NT2/D1 (cell line): ENCODE results near the gene EEFSEC.

ENCODE experiments used
- DNase-seq: peaks from one replicate; pipeline ENCODE4 v3.0.0-alpha.2; 2011; ENCODE audit warnings: low read depth, low spot score
- H3K27me3 ChIP-seq: 2 replicates; pipeline ENCODE4 v1.6.0; 2011; ENCODE audit warnings: mild to moderate bottlenecking; ENCODE audit not compliant: insufficient read length, insufficient read depth
- H3K36me3 ChIP-seq: 2 replicates; pipeline ENCODE4 v1.6.1; 2011; ENCODE audit warnings: mild to moderate bottlenecking, low read length, mixed read lengths; ENCODE audit not compliant: insufficient read depth, insufficient read length
- H3K4me1 ChIP-seq: 2 replicates; pipeline ENCODE4 v1.5.1; 2011; ENCODE audit not compliant: insufficient read depth, insufficient read length
- H3K4me3 ChIP-seq: 2 replicates; pipeline ENCODE4 v1.5.1; 2011; ENCODE audit warnings: low read depth; ENCODE audit not compliant: insufficient read length
- H3K9ac ChIP-seq: 2 replicates; pipeline ENCODE4 v1.6.0; 2011; ENCODE audit warnings: low read depth; ENCODE audit not compliant: insufficient read length
- H3K9me3 ChIP-seq: 2 replicates; pipeline ENCODE4 v1.5.1; 2011; ENCODE audit warnings: mild to moderate bottlenecking, low read length; ENCODE audit not compliant: insufficient read depth
- SUZ12 ChIP-seq: IDR thresholded peaks from 2 replicates; pipeline ENCODE4 v1.6.1; 2011; ENCODE audit not compliant: insufficient read length, insufficient read depth; ENCODE audit errors: extremely low read depth
- YY1 ChIP-seq: IDR thresholded peaks from 2 replicates; pipeline ENCODE4 v1.6.1; 2011; ENCODE audit not compliant: insufficient read length, insufficient read depth
- ZNF274 ChIP-seq: IDR thresholded peaks from 2 replicates; pipeline ENCODE4 v1.6.1; 2011; ENCODE audit warnings: mild to moderate bottlenecking, low read depth, low read length

EEFSEC gene

DNA sequence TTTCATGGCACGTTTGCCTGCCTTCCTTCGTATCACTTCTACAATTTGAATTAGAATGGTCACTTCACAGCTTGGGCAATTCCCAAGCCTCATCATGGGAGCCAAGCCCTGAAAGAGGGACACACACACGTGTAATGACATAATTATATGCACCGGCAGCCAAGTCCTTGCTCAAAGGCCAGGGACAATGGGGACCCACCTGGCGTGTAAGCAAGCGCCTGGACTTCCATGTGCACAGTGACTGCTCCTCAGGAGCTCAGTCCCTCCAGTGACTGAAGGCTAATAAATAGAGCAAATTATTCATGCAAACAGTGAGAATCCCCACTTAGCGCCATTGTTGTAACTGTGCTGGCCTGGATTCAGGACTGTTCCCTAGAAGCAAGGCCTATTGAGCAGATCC lies 198.3 kb downstream of the EEFSEC start:
- Histone ChIP-seq H3K4me1 (peaks cover 14% of the 10 kb centered on the region), H3K27me3 (no peaks in the 10 kb centered on the region), H3K4me3 (no peak overlapping the region), H3K9me3 (no peaks in the 10 kb centered on the region), H3K36me3 (peaks cover 10% of the 10 kb centered on the region), H3K9ac (no peak overlapping the region)
- TF ChIP-seq SUZ12, result no peak
- no peak for TF ChIP-seq ZNF274
- TF ChIP-seq YY1, result no peak
- DNase-seq, result no peak

DNA sequence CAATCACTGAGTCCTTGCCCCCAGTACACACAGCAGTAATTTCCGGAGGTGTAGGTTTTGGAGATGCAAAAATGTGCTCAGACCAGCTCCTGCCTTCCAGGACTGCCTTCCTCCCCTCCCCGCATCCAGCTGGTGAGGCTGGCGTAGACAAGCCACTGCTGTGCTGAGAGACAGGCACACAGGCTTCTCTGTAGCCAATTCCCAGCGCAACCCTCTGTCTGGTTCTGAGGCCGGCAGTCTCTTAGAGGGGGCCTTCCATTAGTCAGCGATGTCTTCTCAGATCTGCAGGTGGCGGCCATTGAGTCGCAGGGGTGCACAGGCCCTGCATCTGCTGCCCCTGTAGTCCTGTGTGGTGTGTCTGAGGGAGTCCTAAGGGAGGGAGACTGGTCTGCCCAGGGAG lies 199.0 kb downstream of the EEFSEC start:
- no peak for TF ChIP-seq SUZ12
- DNase-seq, result no peak
- Histone ChIP-seq H3K36me3 (peaks cover 10% of the 10 kb centered on the region), H3K27me3 (no peaks in the 10 kb centered on the region), H3K9me3 (no peaks in the 10 kb centered on the region), H3K4me1 (peaks cover 14% of the 10 kb centered on the region), H3K9ac (no peak overlapping the region), H3K4me3 (no peak overlapping the region)

DNA sequence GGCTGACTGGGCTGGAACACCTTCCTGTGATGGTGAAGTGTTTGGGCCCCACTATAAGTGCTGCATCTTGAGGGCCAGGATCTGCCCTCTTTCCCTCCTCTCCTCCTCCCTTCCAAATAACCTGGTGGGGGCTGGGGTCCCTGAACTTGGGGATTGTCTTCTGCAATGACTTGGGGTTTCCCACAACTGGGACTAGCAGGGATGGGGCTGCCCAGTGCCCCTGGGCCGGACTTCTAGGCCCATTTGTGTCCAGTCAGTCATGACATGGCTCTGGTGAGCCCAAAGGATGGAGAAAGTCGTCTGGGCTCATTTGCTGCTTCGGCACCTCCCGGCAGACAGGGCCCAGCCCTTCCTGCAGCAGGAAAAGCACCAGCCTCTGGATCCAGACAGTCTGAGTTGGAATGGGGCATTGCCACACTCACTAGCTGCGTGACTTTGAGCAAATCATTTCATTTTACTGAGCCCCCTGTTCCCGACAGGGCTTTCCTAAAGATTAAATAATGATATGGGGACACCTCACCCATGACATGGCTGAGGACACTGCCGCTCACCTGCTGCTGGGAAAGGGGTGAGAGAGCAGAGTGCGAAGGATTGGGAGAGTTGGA lies 200.2 kb downstream of the EEFSEC start:
- Histone ChIP-seq H3K27me3 (no peaks in the 10 kb centered on the region), H3K4me1 (peaks cover 14% of the 10 kb centered on the region), H3K9ac (no peak overlapping the region), H3K9me3 (no peaks in the 10 kb centered on the region), H3K4me3 (no peak overlapping the region), H3K36me3 (peaks cover 10% of the 10 kb centered on the region)
- no peak for TF ChIP-seq SUZ12
- no peak for TF ChIP-seq YY1
- TF ChIP-seq ZNF274, result no peak
- DNase-seq, result no peak

DNA sequence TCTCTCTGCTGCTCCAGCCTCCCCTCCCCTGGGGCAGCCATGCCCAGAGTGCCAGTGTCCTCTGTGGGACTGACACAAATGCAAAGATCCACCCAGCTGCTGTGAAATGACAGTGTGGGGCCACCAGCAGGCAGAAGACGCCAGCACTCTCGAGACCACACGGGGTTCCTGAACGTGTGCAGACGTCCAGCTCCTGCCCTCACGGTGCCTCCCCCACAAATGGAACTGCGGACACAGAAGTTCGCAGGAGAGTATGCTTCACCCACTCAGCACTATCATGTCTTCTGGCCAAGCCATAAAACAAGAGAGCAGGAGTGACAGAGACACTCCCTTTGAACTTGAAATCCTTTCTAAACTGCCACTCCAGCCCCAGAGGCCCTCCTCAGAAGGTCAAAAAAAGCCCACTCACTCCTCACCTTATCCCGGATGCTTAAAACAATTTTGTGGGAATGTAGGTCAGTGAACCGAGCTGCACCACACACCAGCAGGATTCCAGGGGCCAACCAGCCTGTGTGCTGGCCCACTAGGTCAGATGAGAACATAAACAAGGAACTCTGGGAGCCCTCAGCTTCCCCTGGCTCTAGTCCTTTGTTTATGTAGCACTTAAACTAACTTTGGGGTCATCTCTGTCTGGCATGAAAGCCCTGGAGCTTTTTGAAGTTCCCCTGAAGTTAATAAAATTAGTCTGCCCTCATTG lies 200.9 kb downstream of the EEFSEC start:
- DNase-seq, result no peak
- Histone ChIP-seq H3K4me1 (peaks cover 14% of the 10 kb centered on the region), H3K36me3 (peaks cover 10% of the 10 kb centered on the region)

DNA sequence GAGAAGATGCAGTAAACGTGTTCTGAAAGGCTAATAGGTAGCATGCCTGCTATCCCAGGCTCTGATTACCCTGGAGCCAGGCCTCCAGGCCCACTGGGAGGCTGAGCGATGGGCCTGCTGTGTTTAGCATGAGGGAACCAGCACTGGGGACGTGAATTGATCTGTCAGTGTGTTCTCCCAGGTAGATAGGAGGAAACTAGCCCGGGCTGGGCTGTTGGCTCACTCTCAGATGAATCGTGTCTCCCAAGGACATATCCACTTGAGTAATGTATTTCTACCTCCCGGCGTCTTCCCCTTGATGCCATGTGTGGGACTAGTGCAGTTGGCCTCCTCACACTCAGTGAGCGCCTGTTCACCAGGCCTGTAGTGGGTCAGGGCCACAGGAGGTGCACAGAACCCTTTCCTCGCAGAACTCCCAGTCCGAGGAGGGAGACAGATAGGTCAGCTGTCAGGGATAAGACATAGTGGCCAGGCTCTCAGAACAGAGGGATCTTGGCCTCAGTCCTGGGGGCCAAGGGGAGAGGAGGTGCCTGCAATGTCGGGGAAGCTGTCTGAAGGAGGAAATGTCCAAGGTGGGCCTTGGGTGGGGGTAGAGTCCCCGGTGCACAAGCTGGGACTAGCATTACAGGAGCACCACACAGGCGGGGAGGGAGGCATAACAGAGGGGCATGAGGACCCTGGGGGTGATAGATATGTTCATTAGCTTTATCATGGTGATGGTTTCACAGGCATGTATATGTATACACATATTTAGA lies 201.7 kb downstream of the EEFSEC start:
- Histone ChIP-seq H3K27me3 (no peaks in the 10 kb centered on the region), H3K4me1 (peaks cover 12% of the 10 kb centered on the region), H3K9me3 (no peaks in the 10 kb centered on the region), H3K4me3 (no peak overlapping the region), H3K36me3 (peaks cover 10% of the 10 kb centered on the region), H3K9ac (no peak overlapping the region)
- TF ChIP-seq SUZ12 (no peak), YY1 (no peak), ZNF274 (no peak)
- DNase-seq, result no peak

More for the DNA sequence above, 200.9 kb downstream of the EEFSEC start:
- Histone ChIP-seq H3K27me3 (no peaks in the 10 kb centered on the region), H3K4me3 (no peak overlapping the region), H3K9ac (no peak overlapping the region), H3K9me3 (no peaks in the 10 kb centered on the region)
- TF ChIP-seq YY1 (no peak), SUZ12 (no peak), ZNF274 (no peak)

DNA sequence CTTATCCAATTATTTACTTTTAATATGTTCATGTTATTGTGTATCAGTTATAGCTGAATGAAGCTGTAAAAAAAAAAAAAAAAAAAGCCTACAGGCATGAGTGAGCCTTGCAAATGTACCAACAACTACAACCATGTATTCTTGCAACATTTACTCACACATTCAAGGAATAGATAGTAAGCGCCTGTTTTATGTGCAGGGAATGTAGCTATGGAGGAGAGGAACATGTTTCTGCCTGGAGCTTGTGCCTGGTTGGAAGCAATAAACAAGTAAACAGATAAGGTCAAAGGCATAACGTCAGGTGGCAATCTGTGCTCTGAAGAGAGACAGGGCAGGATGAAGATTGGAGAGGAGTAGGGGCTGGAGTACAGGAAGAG lies 202.2 kb downstream of the EEFSEC start:
- H3K9me3 ChIP-seq, result no peaks in the 10 kb centered on the region
- no peak overlapping the region for H3K4me3 ChIP-seq
- DNase-seq, result no peak
- TF ChIP-seq SUZ12 (no peak), ZNF274 (no peak), YY1 (no peak)
- H3K9ac ChIP-seq, result no peak overlapping the region
- H3K27me3 ChIP-seq, result no peaks in the 10 kb centered on the region
- peaks cover 15% of the 10 kb centered on the region for H3K4me1 ChIP-seq
- peaks cover 10% of the 10 kb centered on the region for H3K36me3 ChIP-seq

DNA sequence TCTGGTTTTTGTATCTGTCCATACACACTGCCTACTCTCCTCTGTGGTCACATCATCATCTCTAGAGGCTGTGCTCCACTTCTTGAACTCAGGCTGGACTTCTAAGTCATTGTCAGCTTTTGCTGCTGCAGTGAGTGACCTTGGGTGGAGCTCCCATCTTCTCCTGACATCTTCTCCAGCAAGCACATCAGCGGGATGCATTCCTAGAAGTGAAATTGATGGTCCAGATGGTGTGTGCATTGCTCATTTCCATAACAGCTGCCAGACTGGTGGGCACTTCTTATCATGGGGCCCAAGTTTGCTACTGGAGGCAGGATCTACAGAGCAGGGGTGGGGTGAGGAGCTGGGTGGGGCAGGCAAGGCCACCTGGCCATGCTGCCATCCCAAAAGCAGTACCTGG lies 203.5 kb downstream of the EEFSEC start:
- H3K36me3 ChIP-seq, result no peaks in the 10 kb centered on the region
- no peak overlapping the region for H3K9ac ChIP-seq
- no peak for DNase-seq
- peaks cover 15% of the 10 kb centered on the region for H3K4me1 ChIP-seq
- H3K9me3 ChIP-seq, result no peaks in the 10 kb centered on the region
- TF ChIP-seq ZNF274 (no peak), SUZ12 (no peak), YY1 (no peak)
- no peak overlapping the region for H3K4me3 ChIP-seq
- H3K27me3 ChIP-seq, result no peaks in the 10 kb centered on the region
